GM12872 (cell line): Measurements from ENCODE around the gene COL23A1.

Experiments
- CTCF ChIP-seq: IDR thresholded peaks from 3 replicates; pipeline ENCODE4 v1.5.1; 2011; ENCODE audit warnings: low read depth, mild to moderate bottlenecking, low read length, moderate library complexity; ENCODE audit not compliant: insufficient read depth

COL23A1 gene

GRCh38 chr5:178371362-178372111, 218.7 kb downstream of the COL23A1 start:
- TF ChIP-seq CTCF = no peak

- TF ChIP-seq CTCF = no peak
Observed at GRCh38 chr5:178370102-178370501, 220.1 kb downstream of the COL23A1 start.

- TF ChIP-seq CTCF = no peak
Observed at GRCh38 chr5:178368716-178369300, 221.4 kb downstream of the COL23A1 start.

- no peak for TF ChIP-seq CTCF
Observed at GRCh38 chr5:178368274-178368673, 221.9 kb downstream of the COL23A1 start.

GRCh38 chr5:178367736-178368120, 222.5 kb downstream of the COL23A1 start:
- TF ChIP-seq CTCF = no peak

- no peak for TF ChIP-seq CTCF
Observed at GRCh38 chr5:178366998-178367735, 223.0 kb downstream of the COL23A1 start.

GRCh38 chr5:178365501-178366440, 224.4 kb downstream of the COL23A1 start:
- no peak for TF ChIP-seq CTCF
